Measurements from ENCODE around the gene ATG16L1. TPM values are rescaled to one million over a fixed set of nuclear protein-coding genes. Genes with fewer than 3 reads are reported as not detected.

Gene ATG16L1
- total and polyA plus RNA-seq, 2 experiments from 2014 or later, result 15.3 to 37.9 TPM

GRCh38 chr2:233271693-233272092 is 20.2 kb downstream of the ATG16L1 start:
- H3K79me2 ChIP-seq (replicated peaks; ENCODE audit: insufficient read depth), result no peaks in the 10 kb centered on the region; the same call in 1 of the 2 replicates
- H3K27ac ChIP-seq (ENCODE audit: low read depth), result no peak overlapping the region
- H3F3A ChIP-seq (replicated peaks; ENCODE audit: low read depth), result no peaks in the 10 kb centered on the region
- H3K4me3 ChIP-seq, result no peak overlapping the region
- no peak for TF ChIP-seq JUNB (IDR thresholded peaks at IDR 0.05; ENCODE audit: unreplicated experiment)
- no peak for TF ChIP-seq ZNF462 (CRISPR knock-in tag; IDR thresholded peaks at IDR 0.05)
- TF ChIP-seq CREB1 (CRISPR knock-in tag; IDR thresholded peaks at IDR 0.05; ENCODE audit: low read depth), result no peak
- no peak for TF ChIP-seq REST (IDR thresholded peaks at IDR 0.05; ENCODE audit: unreplicated experiment)
- no peak for TF ChIP-seq NANOG (IDR thresholded peaks at IDR 0.05; ENCODE audit: borderline replicate concordance)
- TF ChIP-seq ETS1 (IDR thresholded peaks at IDR 0.05), result no peak
- TF ChIP-seq STAT1 (IDR thresholded peaks at IDR 0.05; ENCODE audit: unreplicated experiment), result no peak
- Mint-ChIP-seq H3K4me1 (no peaks in the 10 kb centered on the region), H3K27ac (no peak overlapping the region), H3K4me3 (no peak overlapping the region), H3K36me3 (ENCODE audit: low read depth) (peaks cover 94% of the 10 kb centered on the region), H3K9me3 (no peaks in the 10 kb centered on the region), H3K27me3 (ENCODE audit: insufficient read depth, low read depth, poor library complexity) (no peaks in the 10 kb centered on the region)
- no peaks in the 10 kb centered on the region for H3K9me2 ChIP-seq (ENCODE audit: insufficient read depth)
- no peaks in the 10 kb centered on the region for H3K4me1 ChIP-seq (ENCODE audit: insufficient read depth)
- H2AFZ ChIP-seq, result no peak overlapping the region
- no peaks in the 10 kb centered on the region for H3K27me3 ChIP-seq (ENCODE audit: insufficient read depth)
- H3K4me2 ChIP-seq, result no peak overlapping the region
- ATAC-seq (no peak), DNase-seq (ENCODE audit: low spot score) (no peak)
- no peaks in the 10 kb centered on the region; the same call in none of the 2 replicates for H4K20me1 ChIP-seq (replicated peaks; ENCODE audit: insufficient read depth)
- peaks cover 53% of the 10 kb centered on the region for H3K36me3 ChIP-seq (ENCODE audit: insufficient read depth)
